ENCODE data around the gene EP400.
"Not testable (repeated sequence)": the region's sequence is repeated elsewhere in the genome, so short reads cannot be mapped to it uniquely, and the experiment has no call there.

Gene EP400

GRCh38 chr12:131983554-131983953, 33.8 kb downstream of the EP400 start:
- Histone ChIP-seq H3K36me3 (ENCODE audit: low read length) (no peaks in the 10 kb centered on the region; the same call in 1 of the 2 replicates), H3K9me2 (replicated peaks; ENCODE audit: insufficient read depth, low read length) (no peaks in the 10 kb centered on the region), H2AFZ (ENCODE audit: low read depth, low read length, severe bottlenecking) (no peak overlapping the region), H3F3A (ENCODE audit: insufficient read depth) (no peaks in the 10 kb centered on the region), H3K27me3 (ENCODE audit: low read length) (no peaks in the 10 kb centered on the region), H3K4me2 (ENCODE audit: low read depth, low read length, poor library complexity, severe bottlenecking) (no peak overlapping the region), H4K20me1 (ENCODE audit: low read depth, low read length) (no peaks in the 10 kb centered on the region), H3K9me3 (ENCODE audit: insufficient read depth, low read length) (no peaks in the 10 kb centered on the region), H3K4me3 (ENCODE audit: insufficient read depth, low read length, poor library complexity, severe bottlenecking) (no peak overlapping the region), H3K79me2 (ENCODE audit: insufficient read depth, low read length) (peaks cover 3% of the 10 kb centered on the region), H3K9ac (ENCODE audit: low read length) (no peak overlapping the region), H3K27ac (ENCODE audit: low read depth, low read length) (no peak overlapping the region)
- TF ChIP-seq CTCF (IDR thresholded peaks at IDR 0.05; ENCODE audit: insufficient read depth, low read length, poor library complexity, severe bottlenecking) (no peak), EZH2phosphoT487 (conservative IDR thresholded peaks at IDR 0.05; ENCODE audit: low read length) (no peak)

- Histone ChIP-seq H4K20me1 (ENCODE audit: low read depth, low read length) (no peaks in the 10 kb centered on the region), H3K4me2 (ENCODE audit: low read depth, low read length, poor library complexity, severe bottlenecking) (no peak overlapping the region), H3K27ac (ENCODE audit: low read depth, low read length) (no peak overlapping the region), H3K4me3 (ENCODE audit: insufficient read depth, low read length, poor library complexity, severe bottlenecking) (no peak overlapping the region), H3K79me2 (ENCODE audit: insufficient read depth, low read length) (no peaks in the 10 kb centered on the region; the same call in 1 of the 2 replicates), H3K9me3 (ENCODE audit: insufficient read depth, low read length) (no peaks in the 10 kb centered on the region), H3K36me3 (ENCODE audit: low read length) (no peaks in the 10 kb centered on the region; the same call in 1 of the 2 replicates), H3K9ac (ENCODE audit: low read length) (no peak overlapping the region), H2AFZ (ENCODE audit: low read depth, low read length, severe bottlenecking) (no peak overlapping the region), H3K27me3 (ENCODE audit: low read length) (no peaks in the 10 kb centered on the region), H3F3A (ENCODE audit: insufficient read depth) (no peaks in the 10 kb centered on the region), H3K9me2 (replicated peaks; ENCODE audit: insufficient read depth, low read length) (no peaks in the 10 kb centered on the region)
- TF ChIP-seq CTCF (IDR thresholded peaks at IDR 0.05; ENCODE audit: insufficient read depth, low read length, poor library complexity, severe bottlenecking) (no peak), EZH2phosphoT487 (conservative IDR thresholded peaks at IDR 0.05; ENCODE audit: low read length) (no peak)
Observed at GRCh38 chr12:131984334-131984733, 34.6 kb downstream of the EP400 start.

- H3K27ac ChIP-seq (ENCODE audit: low read depth, low read length); H3K36me3 ChIP-seq (ENCODE audit: low read length); H3K4me2 ChIP-seq (ENCODE audit: low read depth, low read length, poor library complexity, severe bottlenecking); H3K4me3 ChIP-seq (ENCODE audit: insufficient read depth, low read length, poor library complexity, severe bottlenecking); H3K9ac ChIP-seq (ENCODE audit: low read length); H3K27me3 ChIP-seq (ENCODE audit: low read length); H3K9me3 ChIP-seq (ENCODE audit: insufficient read depth, low read length); H4K20me1 ChIP-seq (ENCODE audit: low read depth, low read length); H3F3A ChIP-seq (ENCODE audit: insufficient read depth); H2AFZ ChIP-seq (ENCODE audit: low read depth, low read length, severe bottlenecking); H3K9me2 ChIP-seq (replicated peaks; ENCODE audit: insufficient read depth, low read length); H3K79me2 ChIP-seq (ENCODE audit: insufficient read depth, low read length): not testable (repeated sequence)
Observed at GRCh38 chr12:131985510-131985875, 35.8 kb downstream of the EP400 start.

GRCh38 chr12:131986361-131986760, 36.6 kb downstream of the EP400 start:
- Histone ChIP-seq H3K27ac (ENCODE audit: low read depth, low read length) (no peak overlapping the region), H3K27me3 (ENCODE audit: low read length) (no peaks in the 10 kb centered on the region), H3K4me3 (ENCODE audit: insufficient read depth, low read length, poor library complexity, severe bottlenecking) (no peak overlapping the region), H3K36me3 (ENCODE audit: low read length) (no peaks in the 10 kb centered on the region), H3K9me2 (replicated peaks; ENCODE audit: insufficient read depth, low read length) (no peaks in the 10 kb centered on the region), H3K79me2 (ENCODE audit: insufficient read depth, low read length) (no peaks in the 10 kb centered on the region), H3K9ac (ENCODE audit: low read length) (no peak overlapping the region), H3K4me2 (ENCODE audit: low read depth, low read length, poor library complexity, severe bottlenecking) (no peak overlapping the region), H3F3A (ENCODE audit: insufficient read depth) (no peaks in the 10 kb centered on the region), H3K9me3 (ENCODE audit: insufficient read depth, low read length) (no peaks in the 10 kb centered on the region), H4K20me1 (ENCODE audit: low read depth, low read length) (no peaks in the 10 kb centered on the region), H2AFZ (ENCODE audit: low read depth, low read length, severe bottlenecking) (no peak overlapping the region)
- no peak for TF ChIP-seq EZH2phosphoT487 (conservative IDR thresholded peaks at IDR 0.05; ENCODE audit: low read length)
- no peak for TF ChIP-seq CTCF (IDR thresholded peaks at IDR 0.05; ENCODE audit: insufficient read depth, low read length, poor library complexity, severe bottlenecking)
